Stimulated activated CD8-positive, alpha-beta memory T cell treated with anti-CD3 and anti-CD28 coated beads, Interleukin-2, amount 100 ng/mL, for 1 hour (primary cell): ENCODE data around the gene NRAP.
A peak's percentile ranks its signal among the peaks of the same experiment; 100 is the strongest.

ENCODE experiments used
- DNase-seq, 2 donors: peaks; one replicate each; pipeline ENCODE4 v3.0.0-alpha.2; 2020; ENCODE audit warnings: low read depth in 2 of 2

NRAP gene

DNA sequence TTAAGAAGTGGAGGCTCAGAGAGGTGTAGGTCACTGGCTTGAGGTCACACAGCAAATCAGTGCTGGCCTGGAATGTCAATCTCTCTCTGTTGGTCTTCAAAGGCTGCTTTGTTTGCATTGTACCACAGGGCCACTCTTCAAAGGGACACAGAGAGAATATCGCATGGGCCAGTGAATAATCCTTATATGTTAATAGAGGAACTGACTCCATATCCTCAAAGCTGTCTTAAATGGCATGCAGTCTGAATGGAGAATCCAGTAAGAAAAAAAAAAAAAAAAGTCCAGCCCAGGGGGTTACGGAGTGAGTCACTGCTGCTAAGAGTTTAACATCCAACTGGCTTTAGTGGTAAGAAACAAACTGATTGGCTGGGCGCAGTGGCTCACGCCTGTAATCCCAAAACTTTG lies 54.1 kb downstream of the NRAP start:
- DNase-seq = no peak

DNA sequence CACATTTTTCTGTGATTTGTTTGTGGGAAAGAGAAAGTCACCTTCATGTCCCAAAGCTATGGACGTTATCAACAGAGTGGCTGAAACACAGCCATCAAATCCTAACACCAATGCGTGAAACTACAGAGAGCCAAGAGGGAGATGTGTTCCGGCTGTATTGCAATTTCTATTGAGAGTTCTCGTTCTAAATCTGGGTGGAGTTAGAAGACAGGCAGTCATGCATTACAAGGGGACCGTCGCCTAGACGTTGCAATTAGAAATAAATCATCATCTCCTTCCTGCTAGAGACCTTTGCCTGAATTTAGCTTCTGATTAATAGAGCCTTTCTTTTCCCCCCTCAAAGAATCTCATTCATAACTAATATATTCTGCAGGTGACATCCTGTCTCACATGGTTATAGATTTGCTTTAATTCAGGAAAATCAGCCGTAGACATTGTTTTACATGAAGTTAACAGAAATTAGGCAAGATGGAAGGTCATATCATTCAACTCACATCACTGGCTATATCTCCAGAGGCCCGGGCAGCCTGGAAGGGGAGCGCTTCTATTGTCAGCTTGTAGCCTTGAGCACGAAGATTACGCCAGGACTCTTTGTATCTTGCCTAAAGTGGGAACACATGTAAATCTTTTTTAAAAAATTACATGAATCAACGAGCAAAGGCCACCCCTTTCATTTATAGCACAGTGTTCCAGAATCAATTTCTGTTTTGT lies 58.4 kb downstream of the NRAP start:
- DNase-seq = no peak

DNA sequence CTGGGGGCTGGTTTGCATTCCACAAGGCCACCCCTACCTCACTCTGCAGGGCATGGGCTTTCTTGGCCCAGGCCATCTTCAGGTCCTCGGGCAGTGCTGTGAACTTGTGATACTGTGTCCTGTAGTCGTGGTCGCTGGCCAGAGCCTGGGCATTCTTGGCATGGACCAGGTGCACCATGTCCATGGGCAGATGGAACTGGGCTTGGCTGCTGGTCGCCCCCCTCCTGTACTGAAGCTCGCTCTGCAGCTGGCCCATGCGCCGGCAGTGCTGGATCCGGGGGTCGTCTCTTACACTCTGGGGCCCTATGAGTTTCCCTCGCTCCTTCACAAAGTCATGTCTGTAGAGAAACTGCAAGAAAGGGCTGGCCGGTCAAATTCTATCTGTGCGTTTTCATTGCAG lies 59.3 kb downstream of the NRAP start:
- DNase-seq = no peak

DNA sequence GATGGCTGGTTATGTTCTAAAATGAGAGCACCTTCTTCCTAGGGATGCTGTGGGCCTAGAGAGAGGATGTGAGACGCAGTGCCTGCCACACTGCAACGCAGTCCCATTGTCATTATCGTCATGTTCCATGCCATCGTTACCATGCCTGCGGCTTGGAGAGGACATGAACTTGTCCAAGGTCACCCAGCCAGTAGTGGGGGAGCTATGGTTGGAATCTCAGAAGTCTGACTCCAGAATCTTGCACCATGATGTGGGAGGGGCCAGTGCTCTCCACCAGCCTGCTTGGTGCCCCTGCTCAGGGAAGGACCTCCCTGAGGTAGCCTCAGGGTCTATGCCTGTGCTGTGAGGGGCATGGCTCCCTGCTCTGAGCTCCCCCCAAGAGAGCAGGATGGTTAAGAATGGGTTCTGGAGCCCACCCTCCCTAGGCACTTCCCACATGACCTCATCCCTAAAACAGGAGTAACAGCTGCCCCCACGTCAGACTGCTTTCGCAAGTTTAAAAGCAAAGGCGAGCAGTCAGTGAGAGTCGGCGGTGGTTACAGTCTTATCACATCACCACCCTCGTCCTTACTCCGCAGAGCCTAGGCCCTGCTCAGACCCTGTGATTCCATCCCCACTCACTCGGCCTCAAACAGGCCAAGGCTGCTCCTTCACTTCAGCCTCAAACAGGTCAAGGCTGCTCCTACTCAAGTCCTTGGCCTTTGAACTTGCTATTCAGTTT lies 60.6 kb downstream of the NRAP start:
- DNase-seq = no peak

DNA sequence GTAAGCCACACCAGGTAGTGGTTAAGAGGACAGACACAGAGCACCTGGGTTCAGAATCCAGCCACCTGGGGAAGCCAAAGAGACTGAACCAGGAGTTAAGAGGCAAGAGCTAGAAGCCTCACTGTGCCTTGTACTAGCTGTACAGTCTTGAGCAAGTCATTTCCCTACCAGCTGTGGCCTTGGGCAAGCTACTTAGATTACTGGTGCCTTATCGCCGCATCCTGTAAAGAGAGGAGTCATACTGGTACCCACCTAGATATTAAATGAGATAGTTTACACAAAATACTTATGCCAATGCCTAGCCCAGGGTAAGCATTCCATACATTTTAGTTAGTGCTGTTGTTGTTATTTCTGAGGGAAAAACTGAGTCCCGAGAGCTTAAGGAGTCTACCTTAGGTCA lies 63.3 kb downstream of the NRAP start:
- no peak for DNase-seq

DNA sequence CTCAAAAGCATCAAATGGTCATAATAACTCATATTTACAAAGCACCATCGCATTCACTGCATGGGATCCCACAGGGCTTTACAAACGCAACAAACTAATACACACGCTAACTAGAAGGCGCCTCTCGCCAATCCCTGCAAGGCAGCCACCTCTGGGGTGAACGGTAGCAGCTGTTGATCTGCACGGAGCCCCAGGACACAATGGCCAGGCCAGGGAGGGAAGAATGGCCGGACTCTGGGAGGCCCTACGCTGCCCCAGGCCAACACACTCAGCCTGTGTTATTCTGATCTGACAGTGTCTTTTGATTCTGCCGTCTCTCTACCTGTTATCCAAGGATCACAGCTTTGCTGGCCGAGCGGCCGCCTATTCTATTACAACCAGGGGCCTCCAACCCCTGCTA lies 69.2 kb downstream of the NRAP start:
- DNase-seq = no peak

DNA sequence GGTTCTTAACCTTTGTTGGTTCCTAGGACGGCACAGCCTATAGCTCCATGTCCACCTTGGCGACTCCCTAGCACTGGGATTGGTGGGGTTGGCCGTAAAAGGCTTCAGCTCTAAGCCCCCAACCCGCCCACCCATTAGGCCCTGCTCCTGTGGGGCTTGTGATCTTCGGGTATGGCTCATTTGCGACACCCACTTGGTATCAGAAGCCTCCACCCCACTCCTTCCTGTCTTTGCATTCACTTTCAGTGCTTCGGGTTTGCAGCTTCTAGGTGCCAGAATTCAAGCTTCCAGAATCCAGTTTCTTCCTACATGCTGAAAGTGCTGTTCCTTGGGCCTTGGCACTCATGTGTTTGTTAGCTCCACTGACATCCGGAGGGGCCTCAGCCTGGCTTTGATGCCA lies 71.5 kb downstream of the NRAP start:
- DNase-seq = no peak

DNA sequence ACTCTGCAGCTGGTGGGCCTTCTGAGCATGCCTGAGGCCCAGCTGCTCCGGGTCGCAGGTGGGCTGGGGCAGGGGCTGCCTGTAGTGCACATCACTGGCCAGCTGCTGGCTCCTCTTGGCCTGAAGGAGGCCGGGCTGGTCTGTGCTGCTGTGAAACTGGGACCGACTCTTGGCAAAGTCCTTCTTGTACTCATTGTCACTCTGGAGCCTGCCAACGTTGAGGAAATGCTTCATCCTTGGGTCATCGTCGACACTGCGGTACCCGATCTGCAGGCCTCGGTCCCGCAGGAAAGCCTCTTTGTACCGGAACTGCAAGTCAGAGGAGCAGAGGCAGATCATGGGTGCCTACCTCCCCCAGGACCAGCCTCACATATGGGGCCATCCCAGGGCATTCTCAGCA lies 73.3 kb downstream of the NRAP start:
- DNase-seq = no peak

DNA sequence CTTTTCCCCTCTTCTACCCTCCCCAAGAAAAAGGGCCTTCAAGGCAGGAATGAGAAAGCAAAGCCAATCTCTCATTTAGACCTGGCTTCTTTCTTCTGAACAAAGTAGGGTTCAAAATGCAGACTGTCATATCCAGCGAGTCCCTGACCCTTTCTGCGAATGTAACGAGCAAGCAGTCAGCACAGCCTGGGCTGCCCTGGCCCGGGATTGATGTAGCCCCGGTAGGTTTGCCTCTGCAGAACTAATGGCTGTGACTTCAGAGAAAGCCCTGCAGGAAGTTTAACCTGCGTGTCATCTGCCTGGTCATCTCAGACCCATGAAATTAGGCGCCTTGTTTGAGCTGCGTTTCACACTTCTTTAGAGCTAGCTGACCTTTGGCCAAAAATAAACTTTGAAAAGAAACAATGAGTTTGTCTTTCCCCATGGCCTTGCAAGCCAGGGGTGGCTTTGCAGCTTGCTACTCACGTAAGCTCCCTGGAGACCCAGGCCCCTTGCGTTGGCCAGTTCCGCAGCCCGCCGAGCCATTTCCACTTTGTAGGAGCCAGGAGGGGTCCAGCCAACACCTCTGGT lies 74.6 kb downstream of the NRAP start:
- no peak for DNase-seq

DNA sequence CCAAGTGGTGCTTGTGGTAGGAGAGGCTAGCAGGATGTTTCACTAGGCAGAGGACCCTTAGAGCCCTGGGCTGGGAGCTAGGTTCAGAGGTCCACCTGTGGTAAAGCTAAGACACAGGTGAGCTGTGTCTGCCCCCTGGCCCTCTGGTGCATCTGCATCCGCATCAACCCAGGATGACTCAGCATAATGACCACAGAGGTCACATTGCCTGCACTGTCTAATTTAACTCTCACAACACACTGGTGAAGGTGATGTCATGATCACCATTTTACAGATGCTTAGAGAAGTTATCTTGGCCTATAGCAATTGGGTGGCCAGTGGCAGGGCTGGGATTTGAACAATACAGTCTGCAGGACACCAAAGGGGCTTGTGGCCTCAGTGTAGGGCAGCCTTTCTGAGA lies 77.9 kb downstream of the NRAP start:
- DNase-seq = no peak

DNA sequence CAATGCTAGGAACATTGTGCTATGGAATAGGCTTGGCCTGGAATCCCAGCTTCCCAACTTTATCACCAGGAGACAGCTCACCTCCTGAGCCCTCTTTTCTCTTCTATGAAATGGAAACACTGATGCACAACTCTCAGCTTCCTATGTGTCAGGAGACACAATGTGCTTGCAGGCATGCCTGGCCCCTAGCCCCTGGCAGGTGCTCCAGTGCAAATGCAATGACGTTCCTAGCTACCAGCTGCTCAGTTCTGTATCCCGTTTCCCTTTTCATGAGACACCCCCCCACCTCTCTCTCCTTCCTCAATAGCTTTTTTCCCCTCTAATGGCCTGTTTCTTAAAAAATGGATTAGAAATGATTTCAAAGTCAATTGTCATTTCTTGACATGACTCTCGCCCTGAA lies 80.3 kb downstream of the NRAP start:
- DNase-seq = no peak

DNA sequence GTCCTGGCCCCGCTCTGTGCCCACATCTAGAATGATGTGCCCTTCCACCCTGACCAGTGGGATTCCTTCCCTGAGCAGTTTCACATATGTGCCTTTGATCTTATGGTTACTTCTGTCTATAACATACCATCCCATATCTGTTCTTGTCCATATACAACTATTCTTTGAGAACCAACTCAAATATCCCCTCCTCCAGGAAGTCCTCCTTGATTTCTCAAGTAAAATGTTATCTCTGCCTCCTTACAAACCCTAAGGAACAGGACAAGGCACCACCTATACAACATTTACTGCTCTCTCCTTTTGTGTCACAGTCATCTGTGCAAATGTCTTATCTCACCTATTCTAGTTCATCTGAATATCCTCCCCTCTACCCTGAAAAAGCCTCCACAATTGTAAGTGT lies 82.7 kb downstream of the NRAP start:
- DNase-seq = no peak

DNA sequence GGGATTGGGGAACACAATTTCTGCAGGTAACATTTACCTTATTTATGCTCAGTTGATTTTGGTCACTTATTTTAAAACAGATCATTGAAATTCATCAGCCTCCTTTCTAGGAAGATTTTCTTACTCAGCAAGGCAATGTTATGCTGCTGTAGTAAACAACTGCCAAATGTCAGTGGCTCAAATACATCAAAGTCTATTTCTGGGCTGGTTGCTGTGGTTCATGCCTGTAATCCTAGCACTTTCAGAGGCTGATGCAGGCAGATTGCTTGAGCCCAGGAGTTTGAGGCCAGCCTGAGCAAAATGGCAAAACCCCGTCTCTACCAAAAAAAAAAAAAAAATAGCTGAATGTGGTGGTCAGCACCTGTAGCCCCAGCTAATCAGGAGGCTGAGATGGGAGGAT lies 85.1 kb downstream of the NRAP start:
- no peak for DNase-seq

DNA sequence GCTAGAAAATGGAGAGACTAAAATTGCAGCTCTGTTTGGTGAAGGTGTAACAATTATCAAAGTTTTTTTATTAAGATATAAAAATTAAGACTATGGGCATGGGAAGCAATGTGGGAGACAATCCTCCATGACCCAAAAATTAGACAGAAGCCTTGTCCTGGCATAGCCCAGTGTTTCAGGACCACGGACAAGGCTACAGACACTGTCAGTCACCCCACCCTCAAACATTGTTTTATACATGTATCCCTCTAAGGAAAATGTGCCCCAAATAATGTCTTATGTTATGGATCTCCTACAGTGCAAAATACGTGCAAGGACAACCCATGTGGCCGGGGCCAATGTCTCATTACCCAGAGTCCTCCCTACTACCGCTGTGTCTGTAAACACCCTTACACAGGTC lies 87.0 kb downstream of the NRAP start:
- no peak for DNase-seq

DNA sequence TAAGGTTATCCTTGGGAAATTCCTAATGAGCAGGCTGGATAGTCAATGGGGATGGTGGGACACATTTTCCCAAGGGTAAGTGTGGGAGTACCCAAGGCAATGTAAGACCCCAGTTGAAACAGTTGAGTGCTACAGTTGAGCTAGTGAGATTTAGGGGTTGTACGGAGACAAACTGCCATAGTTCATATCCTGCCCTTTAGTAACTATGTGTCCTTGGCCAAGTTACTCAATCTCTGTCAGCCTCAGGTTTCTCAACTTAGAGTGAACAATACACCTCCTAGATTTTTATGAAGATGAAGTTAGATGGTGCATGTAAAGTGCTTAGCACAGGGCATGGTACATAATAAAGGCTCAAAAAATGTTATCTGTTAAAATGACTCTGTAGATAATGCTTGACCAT lies 90.5 kb downstream of the NRAP start:
- DNase-seq = no peak

DNA sequence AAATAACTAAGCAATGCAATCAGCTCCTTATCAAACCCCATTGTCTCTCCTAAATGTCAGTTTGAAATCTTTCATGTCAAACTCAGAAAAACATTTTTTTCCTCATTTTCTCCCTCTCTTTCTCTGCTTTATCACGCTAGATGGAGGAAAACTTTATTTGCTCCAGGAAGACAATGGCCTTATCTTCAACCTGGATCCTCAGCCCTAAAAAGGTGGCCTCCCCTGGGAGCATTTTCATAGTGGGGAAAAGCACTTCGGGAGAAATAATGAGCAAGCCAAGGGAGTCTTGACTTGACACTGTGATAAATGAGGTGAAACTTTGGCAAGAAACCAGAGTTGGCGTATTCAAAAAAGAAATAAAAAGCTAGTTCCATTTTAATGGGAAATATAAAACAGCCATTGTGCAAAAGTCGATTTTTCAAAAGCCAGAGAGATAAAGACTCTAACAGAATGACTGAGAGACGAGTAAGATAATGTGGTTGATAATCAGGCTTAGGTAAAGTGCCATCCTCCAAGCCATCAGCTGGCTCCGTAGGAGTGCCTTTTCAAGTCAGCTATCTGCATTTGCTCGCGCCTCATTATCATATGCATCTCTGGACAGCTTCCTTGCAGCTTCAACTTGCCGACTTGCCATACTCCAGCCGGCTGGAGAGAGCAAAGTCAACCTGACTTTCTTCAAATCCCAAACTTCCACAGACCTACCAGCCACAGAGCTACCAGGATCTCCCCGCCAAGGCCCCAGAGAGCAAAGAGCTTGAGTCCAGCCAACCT lies 91.1 kb downstream of the NRAP start:
- DNase-seq = no peak

DNA sequence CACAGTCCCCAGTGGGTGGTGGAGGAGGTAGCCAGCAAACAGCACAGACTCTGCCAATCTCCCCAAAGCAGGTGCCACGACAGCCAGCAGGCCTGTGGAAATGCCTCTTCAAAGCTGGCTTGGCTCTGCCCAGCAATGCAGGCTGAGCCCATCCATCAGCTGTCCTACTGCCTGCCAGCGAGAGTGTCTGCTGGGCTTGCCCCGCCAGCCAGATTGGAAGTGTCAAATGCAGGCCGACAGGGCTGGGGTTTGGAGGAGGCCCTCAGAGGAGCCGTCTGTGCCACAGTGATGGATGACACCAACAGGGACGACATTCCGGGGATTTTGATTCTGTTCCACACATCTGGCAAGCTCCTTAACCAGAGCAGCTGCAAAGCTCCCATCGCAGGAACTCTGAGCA lies 94.3 kb downstream of the NRAP start:
- no peak for DNase-seq

DNA sequence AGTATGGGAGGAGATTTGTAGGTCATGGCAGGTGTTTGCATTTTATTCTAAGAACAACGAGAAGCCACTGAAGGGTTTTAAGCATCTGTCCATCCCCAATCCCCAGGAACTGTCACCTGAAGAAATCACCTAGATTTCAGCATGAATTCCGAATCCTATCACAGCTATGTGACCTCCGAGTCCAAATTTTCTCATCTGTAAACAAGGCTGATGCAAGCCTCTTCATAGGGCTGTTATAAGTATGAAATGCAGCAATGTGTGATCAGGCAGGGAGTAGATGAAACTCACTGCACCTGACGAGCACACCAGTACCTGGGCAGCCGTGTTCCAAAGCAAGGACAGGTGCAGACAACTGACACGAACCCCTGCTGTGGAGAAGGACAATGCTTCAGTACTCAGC lies 97.0 kb downstream of the NRAP start:
- DNase-seq = no peak

DNA sequence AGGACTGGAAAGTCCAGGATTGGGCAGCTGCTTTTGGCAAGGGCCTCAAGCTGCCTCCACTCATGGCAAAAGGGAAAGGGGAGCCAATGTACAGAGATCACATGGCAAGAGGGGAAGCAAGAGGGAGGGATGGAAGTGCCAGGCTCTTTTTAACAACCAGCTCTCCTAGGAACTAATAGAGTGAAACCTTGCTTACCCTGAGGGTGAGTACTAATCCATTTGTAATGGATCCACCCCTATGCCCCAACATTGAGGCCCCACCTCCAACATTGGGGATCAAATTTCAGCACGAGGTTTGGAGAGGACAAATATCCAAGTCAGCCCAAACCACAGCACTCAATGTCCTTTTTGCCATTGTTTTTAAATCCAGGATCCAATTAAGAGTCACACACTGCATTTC lies 98.5 kb downstream of the NRAP start:
- no peak for DNase-seq

DNA sequence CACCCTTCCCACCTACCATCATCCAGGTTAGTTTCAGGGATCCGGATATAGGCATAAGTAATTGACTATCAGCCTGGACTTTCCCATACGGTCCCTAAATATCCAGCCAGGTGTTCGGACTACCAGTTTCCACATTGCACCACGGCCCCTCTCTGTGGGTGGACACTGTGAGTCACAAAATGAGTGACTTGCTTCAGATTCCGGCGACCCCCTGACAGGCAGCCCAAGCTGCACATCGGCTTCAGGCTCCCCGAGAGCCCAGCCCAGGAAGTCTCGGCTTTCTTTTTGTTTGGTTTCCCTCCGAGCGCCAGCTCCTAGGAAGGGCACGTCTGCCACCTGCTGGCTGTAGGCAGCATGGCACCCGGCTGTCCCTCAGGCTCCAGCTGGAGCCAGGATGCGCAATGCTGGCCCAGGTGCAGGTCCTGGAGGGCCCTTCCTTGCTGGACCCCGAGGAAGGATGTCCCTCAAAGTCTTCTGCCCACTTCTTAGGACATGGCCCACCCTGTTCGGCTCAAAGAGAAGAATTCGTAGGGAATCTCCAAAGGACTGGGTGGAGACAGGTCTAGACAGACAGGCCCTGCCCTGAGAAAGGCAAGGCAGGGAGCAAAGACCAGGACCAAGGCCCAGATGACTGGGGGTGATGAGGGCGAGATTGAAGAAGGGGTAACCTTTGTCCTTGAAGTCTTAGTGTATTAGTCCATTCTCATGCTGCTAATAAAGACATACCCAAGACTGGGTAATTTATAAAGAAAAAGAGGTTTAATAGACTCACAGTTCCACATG lies 100.3 kb downstream of the NRAP start:
- peak; percentile 16 to 18 for DNase-seq

DNA sequence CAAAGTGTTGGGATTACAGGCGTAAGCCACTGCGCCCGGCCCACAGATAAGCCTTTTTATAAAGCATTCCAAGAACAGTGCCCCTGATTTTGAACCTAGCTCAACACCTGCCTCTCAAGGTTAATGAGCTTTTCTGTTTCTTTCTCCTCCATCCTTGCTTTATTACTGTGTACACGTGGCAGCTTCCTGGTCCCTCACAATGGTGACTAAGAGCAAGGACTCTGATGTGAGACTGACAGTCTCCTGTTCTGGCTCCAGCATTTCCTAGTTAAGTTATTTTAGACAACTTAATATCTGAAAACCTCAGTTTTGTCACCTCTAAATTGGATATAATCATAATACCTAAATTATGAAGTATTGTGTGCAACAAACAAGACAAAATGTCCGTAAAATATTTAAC lies 101.1 kb downstream of the NRAP start:
- no peak for DNase-seq

DNA sequence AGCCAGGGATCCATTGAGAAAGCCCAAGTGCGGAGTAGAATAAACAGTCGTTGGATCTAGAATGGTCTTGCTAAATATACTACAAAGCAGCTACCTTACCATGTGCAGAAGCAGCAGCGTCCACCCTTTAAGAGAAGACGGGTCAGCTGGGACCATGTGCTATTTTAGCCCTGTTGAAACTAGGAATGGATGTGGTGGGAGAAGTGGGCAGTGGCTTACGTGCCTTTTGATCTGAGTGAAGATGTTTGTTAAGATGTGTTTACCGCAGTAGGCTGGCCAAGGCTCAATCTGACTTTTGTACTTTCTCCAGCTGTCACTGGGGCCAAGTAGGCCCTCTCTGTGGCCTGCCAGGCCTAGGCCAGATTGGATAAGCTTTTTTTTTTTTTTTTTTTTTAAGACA lies 101.8 kb downstream of the NRAP start:
- no peak for DNase-seq
